AG09319 (cell line): ENCODE results near the gene MARS1.
"Not testable (repeated sequence)": the region's sequence is repeated elsewhere in the genome, so short reads cannot be mapped to it uniquely, and the experiment has no call there.

Experiments used
- DNase-seq: peaks from one replicate; pipeline ENCODE4 v3.0.0-alpha.2; 2010; ENCODE audit warnings: low read depth; ENCODE audit errors: extremely low read depth
- CTCF ChIP-seq: IDR thresholded peaks from 2 replicates; pipeline ENCODE4 v1.5.1; 2011; ENCODE audit warnings: low read depth, mild to moderate bottlenecking, inconsistent platforms, low read length, moderate library complexity

The MARS1 gene

GRCh38 chr12:57514720-57515407 lies 27.0 kb downstream of the MARS1 start:
- no peak for DNase-seq
- no peak for TF ChIP-seq CTCF

GRCh38 chr12:57515408-57515933 lies 27.6 kb downstream of the MARS1 start:
- no peak for DNase-seq
- no peak for TF ChIP-seq CTCF

- DNase-seq, result no peak
- no peak for TF ChIP-seq CTCF
These were observed 28.2 kb downstream of the MARS1 start for GRCh38 chr12:57515934-57516541.

- DNase-seq, result no peak
- TF ChIP-seq CTCF, result no peak
These were observed 28.8 kb downstream of the MARS1 start for GRCh38 chr12:57516617-57517153.

- TF ChIP-seq CTCF, result no peak
- no peak for DNase-seq
These were observed 29.3 kb downstream of the MARS1 start for GRCh38 chr12:57517187-57517586.

GRCh38 chr12:57517718-57518117 lies 29.9 kb downstream of the MARS1 start:
- not testable (repeated sequence) for DNase-seq

GRCh38 chr12:57518176-57518919 lies 30.5 kb downstream of the MARS1 start:
- no peak for TF ChIP-seq CTCF
- no peak for DNase-seq
